WTC11 (cell line): ENCODE data around the gene ITGAX. TPM values are rescaled to one million over a fixed set of nuclear protein-coding genes. Genes with fewer than 3 reads are reported as not detected.

Source experiments
- ATAC-seq: fragments of 200-7000 bp; cut with Tn5 transposase; 2 replicates; pipeline ENCODE4 v1.10.0; 2021; ENCODE audit warnings: mild to moderate bottlenecking, moderate library complexity
- CTCF ChIA-PET: fragments of 300-600 bp; sonication (Branson Sonifier 250); formaldehyde crosslinking; loops from one replicate; lab custom pipeline; 2021; ENCODE audit warnings: antibody characterized with exemption; lab: Charles Lee
- POLR2A ChIA-PET: fragments of 350-600 bp; sonication (Branson Sonifier 250); formaldehyde crosslinking; loops from one replicate; lab custom pipeline; 2021; ENCODE audit warnings: antibody characterized with exemption; lab: Charles Lee
- DNase-seq: peaks from one replicate; pipeline ENCODE4 v3.0.0; 2021; ENCODE audit warnings: low spot score
- H3K27ac Mint-ChIP-seq: 2 replicates; pipeline ENCODE4 v1.8.0; 2021; ENCODE audit warnings: mixed read lengths
- H3K27me3 Mint-ChIP-seq: 2 replicates; pipeline ENCODE4 v1.8.0; 2021; ENCODE audit warnings: low read depth, mild to moderate bottlenecking, moderate library complexity, mixed read lengths
- H3K36me3 Mint-ChIP-seq: 2 replicates; pipeline ENCODE4 v1.8.0; 2021; ENCODE audit warnings: mixed read lengths
- H3K4me1 Mint-ChIP-seq: 2 replicates; pipeline ENCODE4 v1.8.0; 2022; ENCODE audit warnings: mixed read lengths
- H3K4me3 Mint-ChIP-seq: 2 replicates; pipeline ENCODE4 v1.8.0; 2021; ENCODE audit warnings: mild to moderate bottlenecking, moderate library complexity, mixed read lengths
- H3K9me3 Mint-ChIP-seq: 2 replicates; pipeline ENCODE4 v1.8.0; 2021; ENCODE audit warnings: mixed read lengths
- AFF4 ChIP-seq: sonication (generic); formaldehyde crosslinking; IDR thresholded peaks from 2 replicates; pipeline ENCODE4 v1.8.1; 2023; ENCODE audit warnings: mild to moderate bottlenecking, missing genetic modification reagents, borderline replicate concordance
- ATF3 ChIP-seq: sonication (generic); formaldehyde crosslinking; conservative IDR thresholded peaks from 2 replicates; pipeline ENCODE4 v1.8.1; 2022; ENCODE audit warnings: mild to moderate bottlenecking, missing genetic modification reagents
- CBFB ChIP-seq: sonication (generic); formaldehyde crosslinking; IDR thresholded peaks from 2 replicates; pipeline ENCODE4 v1.8.1; 2022; ENCODE audit warnings: mild to moderate bottlenecking, low read depth, missing genetic modification reagents
- ELF4 ChIP-seq: sonication (generic); formaldehyde crosslinking; IDR thresholded peaks from 2 replicates; pipeline ENCODE4 v1.8.1; 2022; ENCODE audit warnings: low read depth, mild to moderate bottlenecking, moderate library complexity, missing genetic modification reagents
- FOXJ3 ChIP-seq: sonication (generic); formaldehyde crosslinking; IDR thresholded peaks from 2 replicates; pipeline ENCODE4 v1.9.0; 2021; ENCODE audit warnings: missing genetic modification reagents, mild to moderate bottlenecking, borderline replicate concordance
- FOXK1 ChIP-seq: sonication (generic); formaldehyde crosslinking; IDR thresholded peaks from 2 replicates; pipeline ENCODE4 v1.8.0; 2022; ENCODE audit warnings: mild to moderate bottlenecking, moderate library complexity, missing genetic modification reagents
- FOXP4 ChIP-seq: sonication (generic); formaldehyde crosslinking; IDR thresholded peaks from 2 replicates; pipeline ENCODE4 v1.8.0; 2022; ENCODE audit warnings: mild to moderate bottlenecking, missing genetic modification reagents
- GABPB1 ChIP-seq: sonication (generic); formaldehyde crosslinking; IDR thresholded peaks from 2 replicates; pipeline ENCODE4 v1.8.1; 2023; ENCODE audit warnings: mild to moderate bottlenecking, missing genetic modification reagents
- MYBL2 ChIP-seq: sonication (generic); formaldehyde crosslinking; IDR thresholded peaks from 2 replicates; pipeline ENCODE4 v1.8.1; 2023; ENCODE audit warnings: mild to moderate bottlenecking, moderate library complexity, missing genetic modification reagents
- NR1H2 ChIP-seq: sonication (generic); formaldehyde crosslinking; IDR thresholded peaks from 2 replicates; pipeline ENCODE4 v1.9.0; 2021; ENCODE audit warnings: mild to moderate bottlenecking, moderate library complexity, missing genetic modification reagents
- NR3C1 ChIP-seq: sonication (generic); formaldehyde crosslinking; conservative IDR thresholded peaks from 2 replicates; pipeline ENCODE4 v1.8.1; 2023; ENCODE audit warnings: low read depth, mild to moderate bottlenecking, missing genetic modification reagents
- PRDM15 ChIP-seq: sonication (generic); formaldehyde crosslinking; IDR thresholded peaks from 2 replicates; pipeline ENCODE4 v1.8.0; 2022; ENCODE audit warnings: missing genetic modification reagents
- RORB ChIP-seq: fragments of 250-450 bp; sonication (Bioruptor Pico); IDR thresholded peaks from 2 replicates; pipeline ENCODE4 v1.9.0; 2021; ENCODE audit warnings: mild to moderate bottlenecking
- SOX15 ChIP-seq: fragments of 250-450 bp; sonication (Bioruptor Pico); IDR thresholded peaks from 2 replicates; pipeline ENCODE4 v1.9.0; 2021; ENCODE audit warnings: mild to moderate bottlenecking
- USF1 ChIP-seq: sonication (generic); formaldehyde crosslinking; IDR thresholded peaks from 2 replicates; pipeline ENCODE4 v1.8.0; 2022; ENCODE audit warnings: mild to moderate bottlenecking, missing genetic modification reagents
- ZNF219 ChIP-seq: sonication (generic); formaldehyde crosslinking; IDR thresholded peaks from 2 replicates; pipeline ENCODE4 v1.8.0; 2023; ENCODE audit warnings: missing genetic modification reagents, mild to moderate bottlenecking, borderline replicate concordance
- ZNF317 ChIP-seq: sonication (generic); formaldehyde crosslinking; IDR thresholded peaks from 2 replicates; pipeline ENCODE4 v1.8.1; 2023; ENCODE audit warnings: low read depth, mild to moderate bottlenecking, moderate library complexity, missing genetic modification reagents, borderline replicate concordance
- ZNF423 ChIP-seq: fragments of 250-450 bp; sonication (Bioruptor Pico); IDR thresholded peaks from 2 replicates; pipeline ENCODE4 v2.1.2; 2022; ENCODE audit warnings: mild to moderate bottlenecking, moderate library complexity
- ZNF425 ChIP-seq: fragments of 250-450 bp; sonication (Bioruptor Pico); conservative IDR thresholded peaks from 2 replicates; pipeline ENCODE4 v1.9.0; 2021; ENCODE audit warnings: mild to moderate bottlenecking
- ZSCAN18 ChIP-seq: fragments of 250-450 bp; sonication (Bioruptor Pico); IDR thresholded peaks from 2 replicates; pipeline ENCODE4 v2.1.2; 2022; ENCODE audit warnings: mild to moderate bottlenecking, moderate library complexity
- total RNA-seq: library from RNA; stranded (reverse); gene quantifications from 3 replicates; pipeline ENCODE4 v1.2.3, GENCODE V29; 2021

The ITGAX gene
- total RNA-seq, 1 experiment from 2014 or later, result 0.33 TPM

GRCh38 chr16:31427441-31428278 is 72.7 kb downstream of the ITGAX start (continued):
- TF ChIP-seq PRDM15 (CRISPR knock-in tag) (peak; percentile 39; the same call in 1 of the 2 replicates), RORB (no peak), SOX15 (CRISPR knock-in tag) (no peak), USF1 (CRISPR knock-in tag) (peak; percentile 34; the same call in 1 of the 2 replicates), FOXP4 (CRISPR knock-in tag) (0 out of 2 replicates have a peak, but pooled peaks have one; percentile 28), FOXK1 (CRISPR knock-in tag) (peak; percentile 23; the same call in 1 of the 2 replicates), ZNF317 (CRISPR knock-in tag) (no peak)

GRCh38 chr16:31428279-31428597 is 73.3 kb downstream of the ITGAX start, which contains the start of gene COX6A2:
Gene COX6A2 (minus strand): TSS chr16:31428360. CDS start chr16:31428325, 35 bp downstream.
- Mint-ChIP-seq H3K36me3 (no peaks in the 10 kb centered on the region; the same call in 1 of the 2 replicates), H3K4me3 (peak within 1 kb of the TSS; percentile 47), H3K27me3 (peaks cover 53% of the 10 kb centered on the region), H3K4me1 (0 out of 2 replicates have a peak, but pooled peaks cover 2% of the 10 kb centered on the region), H3K9me3 (no peaks in the 10 kb centered on the region), H3K27ac (no peak within 1 kb of the TSS)
- ATAC-seq (0 out of 2 replicates have a peak, but pooled peaks have one; percentile 38), DNase-seq (peak; percentile 25)
- CTCF ChIA-PET, result interaction anchor here (1.2 to 2.0 kb wide), 2 partner anchors 28 to 46 kb away, joined by 6 to 7 read pairs; no protein-coding TSS in a partner anchor
- POLR2A ChIA-PET, result interaction anchor here (0.6 kb wide), 1 partner anchor 272 kb away, joined by 3 read pairs; no protein-coding TSS in a partner anchor
- no peak for TF ChIP-seq ELF4
- no peak for TF ChIP-seq MYBL2 (CRISPR knock-in tag)
- TF ChIP-seq NR3C1 (CRISPR knock-in tag), result no peak
- no peak for TF ChIP-seq ZNF317 (CRISPR knock-in tag)
- TF ChIP-seq CBFB (CRISPR knock-in tag), result no peak
- TF ChIP-seq ATF3 (CRISPR knock-in tag), result no peak
- no peak for TF ChIP-seq ZNF219
- no peak for TF ChIP-seq NR1H2 (CRISPR knock-in tag)
- no peak for TF ChIP-seq ZNF423 (CRISPR knock-in tag)
- no peak for TF ChIP-seq FOXJ3 (CRISPR knock-in tag)
- no peak for TF ChIP-seq ZSCAN18
- no peak for TF ChIP-seq GABPB1 (CRISPR knock-in tag)
- no peak for TF ChIP-seq ZNF425 (CRISPR knock-in tag)
- TF ChIP-seq AFF4 (CRISPR knock-in tag), result no peak
